ENCODE data around the gene CHRNB4.

DNA sequence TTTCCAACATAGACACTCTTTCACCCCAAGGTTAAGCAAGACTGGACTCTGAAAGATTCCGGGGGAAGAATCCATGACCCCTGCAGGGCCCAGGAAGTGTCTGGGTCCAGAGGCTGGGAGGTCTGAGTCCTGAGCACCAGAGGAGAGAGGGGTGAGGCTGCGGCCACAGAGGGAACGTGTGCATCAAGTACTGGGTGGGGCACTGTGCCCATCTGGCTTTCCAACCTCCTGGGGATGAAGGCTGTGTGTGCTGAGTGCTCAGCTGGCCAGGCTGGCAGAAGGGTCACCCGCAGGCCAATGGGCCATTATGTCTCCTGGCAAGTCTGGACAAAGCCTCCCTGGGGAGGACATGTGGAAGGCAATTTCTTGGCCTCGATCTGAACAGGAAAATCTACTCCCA is 23.5 kb downstream of the CHRNB4 start:
- TF ChIP-seq, protein P1, sequence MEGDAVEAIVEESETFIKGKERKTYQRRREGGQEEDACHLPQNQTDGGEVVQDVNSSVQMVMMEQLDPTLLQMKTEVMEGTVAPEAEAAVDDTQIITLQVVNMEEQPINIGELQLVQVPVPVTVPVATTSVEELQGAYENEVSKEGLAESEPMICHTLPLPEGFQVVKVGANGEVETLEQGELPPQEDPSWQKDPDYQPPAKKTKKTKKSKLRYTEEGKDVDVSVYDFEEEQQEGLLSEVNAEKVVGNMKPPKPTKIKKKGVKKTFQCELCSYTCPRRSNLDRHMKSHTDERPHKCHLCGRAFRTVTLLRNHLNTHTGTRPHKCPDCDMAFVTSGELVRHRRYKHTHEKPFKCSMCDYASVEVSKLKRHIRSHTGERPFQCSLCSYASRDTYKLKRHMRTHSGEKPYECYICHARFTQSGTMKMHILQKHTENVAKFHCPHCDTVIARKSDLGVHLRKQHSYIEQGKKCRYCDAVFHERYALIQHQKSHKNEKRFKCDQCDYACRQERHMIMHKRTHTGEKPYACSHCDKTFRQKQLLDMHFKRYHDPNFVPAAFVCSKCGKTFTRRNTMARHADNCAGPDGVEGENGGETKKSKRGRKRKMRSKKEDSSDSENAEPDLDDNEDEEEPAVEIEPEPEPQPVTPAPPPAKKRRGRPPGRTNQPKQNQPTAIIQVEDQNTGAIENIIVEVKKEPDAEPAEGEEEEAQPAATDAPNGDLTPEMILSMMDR (IDR thresholded peaks at IDR 0.05): no peak
- no peak for TF ChIP-seq POLR2AphosphoS5 (IDR thresholded peaks at IDR 0.05)
- no peak for TF ChIP-seq POLR2A (IDR thresholded peaks at IDR 0.05)
